PC-3 (cell line): ENCODE data around the gene KCNJ9.

Source experiments
- CTCF ChIP-seq: fragments of 300-600 bp; sonication (generic); conservative IDR thresholded peaks from 2 replicates; pipeline ENCODE4 v1.5.1; 2017; ENCODE audit warnings: antibody characterized with exemption, low read depth, mild to moderate bottlenecking, low read length
- EZH2phosphoT487 ChIP-seq: fragments of 300-600 bp; sonication (generic); IDR thresholded peaks from 2 replicates; pipeline ENCODE4 v1.6.1; 2018; ENCODE audit warnings: mild to moderate bottlenecking, antibody characterized with exemption, low read length, borderline replicate concordance

DNA sequence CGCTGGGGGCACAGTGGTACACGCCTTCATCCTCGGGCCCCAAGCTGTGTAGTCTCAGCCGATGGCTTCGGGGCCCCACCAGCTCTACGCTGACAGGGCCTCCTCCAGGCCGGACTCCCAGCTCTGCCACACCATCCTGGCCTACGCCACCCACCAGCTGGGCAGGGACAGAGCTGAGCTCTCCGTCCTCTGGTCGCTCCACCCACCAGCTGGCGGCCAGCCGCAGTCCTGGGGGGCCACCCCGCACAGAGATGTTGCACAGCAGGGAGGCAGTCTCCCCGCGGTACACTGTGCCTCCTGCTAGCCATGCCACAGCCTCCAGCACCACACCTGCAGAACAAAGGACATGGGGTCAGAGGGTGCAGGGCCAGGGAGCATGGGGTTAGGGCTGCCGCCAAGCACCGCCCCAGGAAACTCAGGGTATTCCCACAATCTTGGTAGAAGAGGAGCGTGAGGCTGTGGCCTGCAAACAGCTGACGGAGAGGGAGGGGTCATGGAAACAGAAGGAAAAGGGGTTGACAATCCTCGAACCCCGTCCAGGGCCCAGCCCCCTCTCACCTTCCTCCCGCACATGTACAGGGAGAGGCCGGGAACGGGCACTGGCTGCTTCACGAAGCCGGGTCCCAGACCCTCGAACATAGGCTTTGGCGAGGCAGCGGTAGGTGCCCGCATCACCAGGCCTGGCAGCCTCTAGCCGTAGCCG is 11.2 kb downstream of the KCNJ9 start:
- TF ChIP-seq CTCF, result no peak
- TF ChIP-seq EZH2phosphoT487, result no peak
